AG04450 (cell line): Measurements from ENCODE around the gene PSIP1. TPM values are rescaled to one million over a fixed set of nuclear protein-coding genes. Genes with fewer than 3 reads are reported as not detected.

Source experiments
- CTCF ChIA-PET: fragments of 300-600, 350-600 bp; formaldehyde crosslinking; extraction: SDS; loops from one replicate; lab custom pipeline; 2022; ENCODE audit warnings: antibody characterized with exemption, inconsistent platforms; lab: Charles Lee
- POLR2A ChIA-PET: fragments of 350-600 bp; formaldehyde crosslinking; extraction: SDS; loops from one replicate; lab custom pipeline; 2021; ENCODE audit warnings: antibody characterized with exemption, inconsistent platforms; lab: Yijun Ruan, JAX
- DNase-seq: peaks from one replicate; pipeline ENCODE4 v3.0.0-alpha.2; 2011; ENCODE audit warnings: low read depth, low spot score
- H3K27ac ChIP-seq: one replicate; pipeline ENCODE4 v1.5.1; 2012; ENCODE audit warnings: low read depth, low read length, control low read depth
- H3K27me3 ChIP-seq: one replicate; pipeline ENCODE4 v1.6.0; 2012; ENCODE audit warnings: low read length; ENCODE audit not compliant: control insufficient read depth, insufficient read depth
- H3K4me3 ChIP-seq: 2 replicates; pipeline ENCODE4 v1.5.1; 2011; ENCODE audit warnings: mild to moderate bottlenecking, low read depth, low read length, control low read depth
- H3K9me3 ChIP-seq: 2 replicates; pipeline ENCODE4 v1.5.1; 2012; ENCODE audit warnings: low read length; ENCODE audit not compliant: control insufficient read depth, insufficient read depth
- CTCF ChIP-seq: IDR thresholded peaks from 2 replicates; pipeline ENCODE4 v1.5.1; 2011; ENCODE audit warnings: low read depth, low read length, control low read depth, inconsistent platforms
- polyA plus RNA-seq: library from polyadenylated mRNA; depleted of rRNA; stranded (reverse); fragments of >200 nt; gene quantifications from 2 replicates; pipeline ENCODE4 v1.2.3, GENCODE V29; 2011

PSIP1 gene
- polyA plus RNA-seq, 1 experiment, result 57.3 TPM

GRCh38 chr9:15492485-15493150, 18.2 kb downstream of the PSIP1 start:
- CTCF ChIA-PET, result no interaction called here
- Histone ChIP-seq H3K27me3 (no peaks in the 10 kb centered on the region), H3K9me3 (peaks cover 3% of the 10 kb centered on the region; the same call in 1 of the 2 replicates), H3K27ac (no peak overlapping the region), H3K4me3 (no peak overlapping the region)
- no peak for DNase-seq
- no peak for TF ChIP-seq CTCF
- POLR2A ChIA-PET, result no interaction called here

DNA sequence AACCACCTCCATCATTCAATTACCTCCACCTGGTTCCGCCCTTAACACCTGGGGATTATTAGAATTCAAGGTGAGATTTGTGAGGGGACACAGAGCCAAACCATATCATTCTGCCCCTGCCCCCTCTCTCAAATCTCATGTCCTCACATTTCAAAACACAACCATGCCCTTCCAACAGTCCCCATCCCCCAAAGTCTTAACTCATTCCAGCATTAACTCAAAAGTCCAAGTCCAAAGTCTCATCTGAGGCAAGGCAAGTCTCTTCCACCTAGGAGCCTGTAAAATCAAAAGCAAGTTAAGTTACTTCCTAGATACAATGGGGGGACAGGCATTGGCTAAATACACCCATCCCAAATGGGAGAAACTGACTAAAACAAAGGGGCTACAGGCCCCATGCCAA, 18.8 kb downstream of the PSIP1 start:
- DNase-seq, result no peak
- Histone ChIP-seq H3K27ac (no peak overlapping the region), H3K4me3 (no peak overlapping the region), H3K9me3 (peaks cover 3% of the 10 kb centered on the region; the same call in 1 of the 2 replicates), H3K27me3 (no peaks in the 10 kb centered on the region)
- ChIA-PET CTCF (no interaction called here), POLR2A (no interaction called here)
- TF ChIP-seq CTCF, result no peak

GRCh38 chr9:15485836-15486666, 24.7 kb downstream of the PSIP1 start:
- Histone ChIP-seq H3K9me3 (no peaks in the 10 kb centered on the region), H3K4me3 (no peak overlapping the region), H3K27ac (no peak overlapping the region), H3K27me3 (no peaks in the 10 kb centered on the region)
- POLR2A ChIA-PET, result no interaction called here
- CTCF ChIA-PET, result interaction anchor here (0.7 to 1.0 kb wide), 2 partner anchors 10 to 55 kb away, joined by 3 to 6 read pairs; no protein-coding TSS in a partner anchor
- no peak for DNase-seq
- TF ChIP-seq CTCF, result peak; percentile 64

GRCh38 chr9:15484802-15485201, 26.0 kb downstream of the PSIP1 start:
- no peak overlapping the region for H3K4me3 ChIP-seq
- DNase-seq, result no peak
- no peaks in the 10 kb centered on the region for H3K9me3 ChIP-seq
- no peaks in the 10 kb centered on the region for H3K27me3 ChIP-seq
- ChIA-PET CTCF (interaction anchor here (0.6 to 1.0 kb wide), 6 partner anchors 15 to 1821 kb away, joined by 3 to 6 read pairs (median 4); no protein-coding TSS in a partner anchor), POLR2A (no interaction called here)
- no peak overlapping the region for H3K27ac ChIP-seq
- TF ChIP-seq CTCF, result no peak

DNA sequence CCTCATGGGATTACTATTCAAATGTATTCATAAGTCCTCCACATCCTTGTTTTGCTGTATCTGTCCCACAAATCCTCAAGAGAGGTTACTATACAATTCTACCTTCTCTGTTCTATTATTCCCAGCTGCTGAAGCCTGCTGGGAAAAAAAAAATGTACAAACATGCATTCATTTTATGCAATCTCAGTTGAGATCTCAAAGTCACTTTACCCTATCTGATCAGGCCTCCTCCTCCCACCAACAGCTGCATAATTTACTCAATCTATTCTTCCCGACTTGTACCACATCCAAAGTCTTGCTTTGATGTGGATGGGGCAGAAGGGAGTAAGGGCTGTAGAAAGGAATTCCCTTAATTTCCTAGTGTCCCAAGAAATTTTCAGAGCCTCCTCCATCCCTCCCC, 28.6 kb downstream of the PSIP1 start:
- no peaks in the 10 kb centered on the region for H3K9me3 ChIP-seq
- POLR2A ChIA-PET, result no interaction called here
- H3K27ac ChIP-seq, result no peak overlapping the region
- DNase-seq, result no peak
- no peaks in the 10 kb centered on the region for H3K27me3 ChIP-seq
- TF ChIP-seq CTCF, result no peak
- no peak overlapping the region for H3K4me3 ChIP-seq
- CTCF ChIA-PET, result interaction anchor here (1.0 kb wide), 1 partner anchor 12 kb away, joined by 4 read pairs; no protein-coding TSS in a partner anchor
